ENCODE data around the gene SLIT3.

SLIT3 gene

DNA sequence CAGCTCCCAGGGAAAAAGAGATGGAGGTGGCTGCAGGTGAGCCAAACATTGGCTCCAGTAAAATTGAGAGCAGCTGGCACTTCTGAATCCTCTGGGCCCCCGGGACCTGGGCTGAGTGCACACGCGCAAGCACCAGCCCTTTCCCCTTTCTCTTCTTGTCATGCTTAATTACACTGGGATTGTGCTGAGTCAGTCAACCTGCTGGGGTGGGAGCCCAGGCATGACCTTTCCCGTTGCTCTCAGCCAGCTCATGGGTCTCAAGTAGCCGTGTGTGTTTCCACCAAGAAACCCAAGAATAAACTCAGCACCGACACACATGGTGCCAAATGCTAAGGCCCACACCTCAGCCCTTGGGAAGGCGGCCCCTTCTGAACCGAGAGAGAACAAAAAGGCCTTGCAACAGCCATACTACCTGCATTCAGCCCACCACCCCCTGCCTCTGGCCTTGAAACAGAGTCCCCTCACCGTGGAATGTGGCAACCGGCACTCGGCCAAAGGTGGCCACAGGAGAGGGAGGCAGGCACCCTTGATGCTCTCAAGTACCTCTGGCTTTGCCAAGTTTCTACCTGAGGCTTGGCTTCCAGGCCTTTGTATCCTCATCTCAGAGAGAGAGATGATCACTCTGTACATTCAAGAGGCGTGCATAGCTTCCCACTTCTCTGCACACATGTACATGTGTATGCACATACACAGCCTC is 28.1 kb downstream of the SLIT3 start:
- no peak for TF ChIP-seq CTCF (IDR thresholded peaks at IDR 0.05; ENCODE audit: low read depth, low read length)
- TF ChIP-seq EZH2phosphoT487 (IDR thresholded peaks at IDR 0.05; ENCODE audit: low read depth), result no peak
- no peaks in the 10 kb centered on the region for H3K9me3 ChIP-seq (ENCODE audit: insufficient read depth, low read length)
- H3K4me3 ChIP-seq (ENCODE audit: low read length), result no peak overlapping the region
- H3K27ac ChIP-seq (ENCODE audit: low read length), result no peak overlapping the region
- no peak overlapping the region for H2AFZ ChIP-seq (ENCODE audit: low read depth, low read length)
- no peaks in the 10 kb centered on the region for H3K4me1 ChIP-seq (ENCODE audit: low read length)
- no peak overlapping the region for H3K4me2 ChIP-seq (ENCODE audit: low read length)
- H3K36me3 ChIP-seq (replicated peaks; ENCODE audit: low read depth, low read length), result no peaks in the 10 kb centered on the region
- no peaks in the 10 kb centered on the region for H4K20me1 ChIP-seq (ENCODE audit: insufficient read depth, low read length)
- H3K79me2 ChIP-seq (ENCODE audit: low read length), result no peaks in the 10 kb centered on the region
- no peak overlapping the region for H3K9ac ChIP-seq (ENCODE audit: low read length)
- peaks cover 14% of the 10 kb centered on the region; the same call in 1 of the 2 replicates for H3K27me3 ChIP-seq (ENCODE audit: low read depth, low read length)

DNA sequence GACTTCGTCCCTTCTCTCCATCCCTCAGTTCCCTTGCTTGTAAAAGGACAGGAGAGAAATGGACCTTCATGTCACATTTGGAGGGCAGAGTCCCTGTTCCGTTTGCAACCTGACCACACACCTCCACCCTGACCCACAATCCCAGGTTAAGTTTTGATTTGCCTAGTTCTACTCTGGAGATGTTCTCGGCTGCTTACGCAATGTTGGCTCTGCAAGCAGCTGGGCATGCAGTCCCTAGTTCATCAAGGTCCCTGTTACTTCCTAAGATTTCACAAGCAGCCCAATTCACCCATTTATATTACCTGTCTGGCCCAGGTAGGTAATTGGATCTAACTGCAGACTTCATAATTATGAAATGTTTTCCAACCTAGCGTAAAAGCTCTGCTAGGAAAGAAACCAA is 28.8 kb downstream of the SLIT3 start:
- no peak overlapping the region for H3K27ac ChIP-seq (ENCODE audit: low read length)
- no peaks in the 10 kb centered on the region for H3K4me1 ChIP-seq (ENCODE audit: low read length)
- no peaks in the 10 kb centered on the region for H4K20me1 ChIP-seq (ENCODE audit: insufficient read depth, low read length)
- TF ChIP-seq CTCF (IDR thresholded peaks at IDR 0.05; ENCODE audit: low read depth, low read length) (no peak), EZH2phosphoT487 (IDR thresholded peaks at IDR 0.05; ENCODE audit: low read depth) (no peak)
- H3K9me3 ChIP-seq (ENCODE audit: insufficient read depth, low read length), result no peaks in the 10 kb centered on the region
- H3K9ac ChIP-seq (ENCODE audit: low read length), result no peak overlapping the region
- H3K4me3 ChIP-seq (ENCODE audit: low read length), result no peak overlapping the region
- no peak overlapping the region for H3K4me2 ChIP-seq (ENCODE audit: low read length)
- H3K36me3 ChIP-seq (replicated peaks; ENCODE audit: low read depth, low read length), result no peaks in the 10 kb centered on the region
- H3K27me3 ChIP-seq (ENCODE audit: low read depth, low read length), result peaks cover 14% of the 10 kb centered on the region; the same call in 1 of the 2 replicates
- no peaks in the 10 kb centered on the region for H3K79me2 ChIP-seq (ENCODE audit: low read length)
- no peak overlapping the region for H2AFZ ChIP-seq (ENCODE audit: low read depth, low read length)

GRCh38 chr5:169270827-169271226 is 30.1 kb downstream of the SLIT3 start:
- no peak overlapping the region for H3K9ac ChIP-seq (ENCODE audit: low read length)
- no peak overlapping the region for H3K4me3 ChIP-seq (ENCODE audit: low read length)
- no peaks in the 10 kb centered on the region for H4K20me1 ChIP-seq (ENCODE audit: insufficient read depth, low read length)
- H3K9me3 ChIP-seq (ENCODE audit: insufficient read depth, low read length), result no peaks in the 10 kb centered on the region
- no peak overlapping the region for H3K4me2 ChIP-seq (ENCODE audit: low read length)
- no peak overlapping the region for H2AFZ ChIP-seq (ENCODE audit: low read depth, low read length)
- H3K27ac ChIP-seq (ENCODE audit: low read length), result no peak overlapping the region
- H3K27me3 ChIP-seq (ENCODE audit: low read depth, low read length), result peaks cover 18% of the 10 kb centered on the region; the same call in 1 of the 2 replicates
- H3K36me3 ChIP-seq (replicated peaks; ENCODE audit: low read depth, low read length), result no peaks in the 10 kb centered on the region
- no peaks in the 10 kb centered on the region for H3K4me1 ChIP-seq (ENCODE audit: low read length)
- TF ChIP-seq CTCF (IDR thresholded peaks at IDR 0.05; ENCODE audit: low read depth, low read length), result peak; percentile 23; the same call in 1 of the 2 replicates
- no peak for TF ChIP-seq EZH2phosphoT487 (IDR thresholded peaks at IDR 0.05; ENCODE audit: low read depth)
- H3K79me2 ChIP-seq (ENCODE audit: low read length), result no peaks in the 10 kb centered on the region

GRCh38 chr5:169268019-169268418 is 32.9 kb downstream of the SLIT3 start:
- no peak overlapping the region for H3K4me3 ChIP-seq (ENCODE audit: low read length)
- H3K4me1 ChIP-seq (ENCODE audit: low read length), result no peaks in the 10 kb centered on the region
- H3K4me2 ChIP-seq (ENCODE audit: low read length), result no peak overlapping the region
- H3K27ac ChIP-seq (ENCODE audit: low read length), result no peak overlapping the region
- H3K27me3 ChIP-seq (ENCODE audit: low read depth, low read length), result peaks cover 19% of the 10 kb centered on the region
- no peaks in the 10 kb centered on the region for H3K9me3 ChIP-seq (ENCODE audit: insufficient read depth, low read length)
- no peak overlapping the region for H2AFZ ChIP-seq (ENCODE audit: low read depth, low read length)
- no peak for TF ChIP-seq EZH2phosphoT487 (IDR thresholded peaks at IDR 0.05; ENCODE audit: low read depth)
- TF ChIP-seq CTCF (IDR thresholded peaks at IDR 0.05; ENCODE audit: low read depth, low read length), result no peak
- no peaks in the 10 kb centered on the region for H3K36me3 ChIP-seq (replicated peaks; ENCODE audit: low read depth, low read length)
- no peak overlapping the region for H3K9ac ChIP-seq (ENCODE audit: low read length)
- H3K79me2 ChIP-seq (ENCODE audit: low read length), result no peaks in the 10 kb centered on the region
- H4K20me1 ChIP-seq (ENCODE audit: insufficient read depth, low read length), result no peaks in the 10 kb centered on the region
